OCI-LY7 (cell line): ENCODE measurements around the gene PCARE.

Experiments
- CTCF ChIP-seq: fragments of 200-600 bp; sonication (generic); conservative IDR thresholded peaks from 2 replicates; pipeline ENCODE4 v1.5.1; 2014; ENCODE audit warnings: mild to moderate bottlenecking, antibody characterized with exemption, low read length, moderate library complexity, mixed read lengths
- EZH2phosphoT487 ChIP-seq: fragments of 200-600 bp; sonication (generic); IDR thresholded peaks from 2 replicates; pipeline ENCODE4 v1.6.1; 2018; ENCODE audit warnings: low read depth, borderline replicate concordance, mild to moderate bottlenecking, mixed run types, antibody characterized with exemption, low read length, moderate library complexity, mixed read lengths

- TF ChIP-seq CTCF (no peak), EZH2phosphoT487 (no peak)
These were observed 10.5 kb downstream of the PCARE start for GRCh38 chr2:29063646-29064345.
